Measurements from ENCODE around the gene PLEKHG2.

- no peak for TF ChIP-seq REST (IDR thresholded peaks at IDR 0.05; ENCODE audit: low read depth)
- TF ChIP-seq SP1 (IDR thresholded peaks at IDR 0.05; ENCODE audit: low read depth), result no peak
- no peak for TF ChIP-seq POLR2A (IDR thresholded peaks at IDR 0.05; ENCODE audit: borderline replicate concordance, extremely low read depth, insufficient read depth, insufficient read length)
- TF ChIP-seq EZH2 (IDR thresholded peaks at IDR 0.05), result no peak
- TF ChIP-seq CTCF (IDR thresholded peaks at IDR 0.05 in 2 of 3, conservative IDR thresholded peaks at IDR 0.05 in 1 of 3; ENCODE audit: borderline replicate concordance in 1 of 3, insufficient read depth in 1 of 3, low read depth in 2 of 3, low read length in 2 of 3), result no peak
- no peak for TF ChIP-seq ZFX (IDR thresholded peaks at IDR 0.05)
- TF ChIP-seq ATF3 (IDR thresholded peaks at IDR 0.05), result no peak
Measured at GRCh38 chr19:39379865-39380396, 32.5 kb upstream of the PLEKHG2 start.
